Endothelial cell of umbilical vein (primary cell): ENCODE results near the gene CTTNBP2. TPM values are rescaled to one million over a fixed set of nuclear protein-coding genes. Genes with fewer than 3 reads are reported as not detected.

ENCODE experiments used
- BruUV-seq: library from RNA; stranded (reverse); fragments of 400-500 nt; replicated peaks from 2 replicates; lab custom pipeline; 2021; lab: Mats Ljungman, UMichigan
- CTCF ChIA-PET: fragments of 300-600, 350-600 bp; sonication (Branson Sonifier 250); formaldehyde crosslinking; loops from one replicate; lab custom pipeline; 2021; ENCODE audit warnings: antibody characterized with exemption, inconsistent platforms; lab: Charles Lee
- POLR2A ChIA-PET: fragments of 300-600, 350-600 bp; sonication (Branson Sonifier 250); formaldehyde crosslinking; loops from one replicate; lab custom pipeline; 2021; ENCODE audit warnings: antibody characterized with exemption, inconsistent platforms; lab: Charles Lee
- DNase-seq: peaks from one replicate; pipeline ENCODE4 v3.0.0-alpha.2; 2011; ENCODE audit warnings: low read depth, low spot score
- FAIRE-seq: peaks from 2 replicates; lab custom pipeline; 2011; peaks lifted over from hg19 to GRCh38; lab: Jason Lieb, UNC
- H2AFZ ChIP-seq: 2 replicates; pipeline ENCODE4 v1.6.0; 2012; ENCODE audit warnings: low read depth, low read length, control low read depth, inconsistent platforms
- H3K27ac ChIP-seq: 2 replicates; pipeline ENCODE4 v1.5.1; 2011; ENCODE audit warnings: low read depth, mild to moderate bottlenecking, control low read depth, low read length, moderate library complexity; ENCODE audit not compliant: insufficient read depth
- H3K27me3 ChIP-seq, 2 experiments: 2 replicates each; pipeline versions ENCODE4 v1.6.0 to v1.6.1; 2011; ENCODE audit warnings: low read length in 2 of 2, mixed read lengths in 1 of 2; ENCODE audit not compliant: control insufficient read depth in 2 of 2, insufficient read depth in 2 of 2
- H3K36me3 ChIP-seq, 2 experiments: 2 replicates in 1 of 2; 3 replicates in 1 of 2; pipeline ENCODE4 v1.5.1; 2011; ENCODE audit warnings: low read length in 2 of 2, mild to moderate bottlenecking in 1 of 2, moderate library complexity in 1 of 2; ENCODE audit not compliant: control insufficient read depth in 2 of 2, insufficient read depth in 2 of 2; ENCODE audit errors: extremely low read depth in 1 of 2
- H3K4me1 ChIP-seq: 3 replicates; pipeline ENCODE4 v1.5.1; 2011; ENCODE audit warnings: mild to moderate bottlenecking, low read length; ENCODE audit not compliant: control insufficient read depth, insufficient read depth; ENCODE audit errors: extremely low read depth
- H3K4me2 ChIP-seq: 2 replicates; pipeline ENCODE4 v1.6.1; 2011; ENCODE audit warnings: low read length, control low read depth, mixed read lengths; ENCODE audit not compliant: insufficient read depth
- H3K4me3 ChIP-seq, 3 experiments: fragments of 200-600 bp in 1 of 3; sonication (generic), shearing (Covaris generic) in 1 of 3; replicated peaks in 1 of 3; 2 replicates each; pipeline ENCODE4 v1.5.1; 2011 to 2016; ENCODE audit warnings: control low read depth in 3 of 3, low read length in 3 of 3, mild to moderate bottlenecking in 2 of 3, inconsistent platforms in 1 of 3, low read depth in 1 of 3, moderate library complexity in 1 of 3; ENCODE audit not compliant: insufficient read depth in 1 of 3
- H3K79me2 ChIP-seq: 2 replicates; pipeline ENCODE4 v1.6.0; 2012; ENCODE audit warnings: low read length, inconsistent platforms; ENCODE audit not compliant: control insufficient read depth, insufficient read depth
- H3K9ac ChIP-seq: replicated peaks from 2 replicates; pipeline ENCODE3; 2011; ENCODE audit warnings: low read length, control low read depth; ENCODE audit not compliant: insufficient read depth; ENCODE audit errors: extremely low read depth
- H3K9me1 ChIP-seq: replicated peaks from 3 replicates; pipeline ENCODE4 v1.6.0; 2011; ENCODE audit warnings: mild to moderate bottlenecking, low read length; ENCODE audit not compliant: control insufficient read depth, insufficient read depth; ENCODE audit errors: extremely low read depth
- H3K9me3 ChIP-seq: replicated peaks from 2 replicates; pipeline ENCODE4 v1.5.1; 2012; ENCODE audit warnings: low read length, inconsistent platforms; ENCODE audit not compliant: control insufficient read depth, insufficient read depth
- H4K20me1 ChIP-seq: replicated peaks from 2 replicates; pipeline ENCODE3; 2011; ENCODE audit warnings: mild to moderate bottlenecking, low read length; ENCODE audit not compliant: control insufficient read depth, insufficient read depth; ENCODE audit errors: extremely low read depth
- CTCF ChIP-seq, 2 donors: IDR thresholded peaks; 1 replicate in 1 of 2; 2 replicates in 1 of 2; pipeline ENCODE4 v1.5.1; 2011; ENCODE audit warnings: low read length in 2 of 2, mild to moderate bottlenecking in 2 of 2, moderate library complexity in 2 of 2, control low read depth in 1 of 2, inconsistent platforms in 1 of 2, low read depth in 1 of 2; ENCODE audit not compliant: insufficient read depth in 1 of 2; ENCODE audit errors: extremely low read depth in 1 of 2
- EZH2 ChIP-seq: IDR thresholded peaks from 2 replicates; pipeline ENCODE4 v1.6.1; 2012; ENCODE audit warnings: borderline replicate concordance, low read depth, mild to moderate bottlenecking, moderate library complexity, low read length, inconsistent platforms; ENCODE audit not compliant: severe bottlenecking
- FOS ChIP-seq: IDR thresholded peaks from 2 replicates; pipeline ENCODE4 v1.6.1; 2011; ENCODE audit warnings: mild to moderate bottlenecking, low read length, moderate library complexity, borderline replicate concordance; ENCODE audit not compliant: insufficient read depth
- GATA2 ChIP-seq: IDR thresholded peaks from 2 replicates; pipeline ENCODE4 v1.7.0; 2011; ENCODE audit warnings: low read depth, mild to moderate bottlenecking, moderate library complexity, mixed read lengths, low read length; ENCODE audit not compliant: insufficient read length, insufficient read depth
- JUN ChIP-seq: IDR thresholded peaks from 2 replicates; pipeline ENCODE4 v1.6.1; 2011; ENCODE audit warnings: borderline replicate concordance, low read depth; ENCODE audit not compliant: insufficient read length, insufficient read depth
- MAX ChIP-seq: IDR thresholded peaks from 2 replicates; pipeline ENCODE4 v1.6.1; 2011; ENCODE audit not compliant: insufficient read depth, insufficient read length
- MYC ChIP-seq: IDR thresholded peaks from one replicate; pipeline ENCODE4 v1.6.1; 2011; ENCODE audit warnings: mild to moderate bottlenecking, low read depth, low read length
- POLR2A ChIP-seq: IDR thresholded peaks from 2 replicates; pipeline ENCODE4 v1.6.1; 2012; ENCODE audit warnings: low read depth, mild to moderate bottlenecking, control low read depth, low read length
- POLR2AphosphoS5 ChIP-seq: IDR thresholded peaks from 2 replicates; pipeline ENCODE4 v1.6.1; 2012; ENCODE audit warnings: low read depth, mild to moderate bottlenecking, control low read depth, low read length, moderate library complexity; ENCODE audit not compliant: insufficient read depth
- dilution Hi-C: fragments of 300-500 bp; cut with MboI; formaldehyde crosslinking; loops from one replicate; pipeline ENCODE4 v1.15.0; 2019; ENCODE audit warnings: low sequenced_read_pairs; ENCODE audit not compliant: extremely low pct_ligation_motif_present
- intact Hi-C: fragments of 100-400 bp; cut with micrococcal nuclease; formaldehyde crosslinking; loops from one replicate; pipeline ENCODE4 v1.10.0; 2022
- polyA plus RNA-seq, 4 experiments: library from polyadenylated mRNA; depleted of rRNA in 3 of 4; stranded (reverse) in 3 of 4; unstranded in 1 of 4; fragments of >200 nt; gene quantifications; 2 replicates each; pipeline versions ENCODE4 v1.2.1 to v1.2.3, GENCODE V29; 2011 to 2012; ENCODE audit warnings: missing spikeins in 1 of 4
- total RNA-seq: library from RNA; stranded (reverse); gene quantifications from 2 replicates; pipeline ENCODE4 v1.2.3, GENCODE V29; 2021

The CTTNBP2 gene
- total and polyA plus RNA-seq, 2 donors (not counting 3 experiments of a cell fraction or from before 2014, with no cell fraction given): 0.08 to 0.35 TPM

- intact Hi-C loops: loop anchor here (5.0 to 10.0 kb wide), 3 partner anchors 46 to 783 kb away; no protein-coding TSS in a partner anchor
- H2AFZ ChIP-seq: no peak overlapping the region
These were observed 155.0 kb downstream of the CTTNBP2 start for GRCh38 chr7:117718116-117718835.

More at GRCh38 chr7:117718116-117718835, 155.0 kb downstream of the CTTNBP2 start:
- TF ChIP-seq GATA2 (no peak), MYC (no peak), POLR2AphosphoS5 (no peak), POLR2A (no peak), JUN (no peak), CTCF (IDR thresholded peaks at IDR 0.05; ENCODE audit: extremely low read depth in 1 of 2, insufficient read depth in 1 of 2, low read depth in 1 of 2, low read length in 2 of 2) (no peak), FOS (no peak), EZH2 (no peak), MAX (no peak)
- no peaks in the 10 kb centered on the region for H3K79me2 ChIP-seq
- DNase-seq (no peak), FAIRE-seq (no peak)
- H3K9me1 ChIP-seq: no peaks in the 10 kb centered on the region
- no peaks in the 10 kb centered on the region for H3K36me3 ChIP-seq
- no peak overlapping the region for H3K4me2 ChIP-seq
- H4K20me1 ChIP-seq: no peaks in the 10 kb centered on the region
- no peaks in the 10 kb centered on the region for H3K9me3 ChIP-seq
- no peak overlapping the region for H3K9ac ChIP-seq
- H3K27ac ChIP-seq: no peak overlapping the region
- BruUV-seq: no TSS peak
- H3K27me3 ChIP-seq: peaks cover 0 to 2% of the 10 kb centered on the region in 2 experiments
- H3K4me1 ChIP-seq: no peaks in the 10 kb centered on the region
- ChIA-PET CTCF (interaction anchor here (1.2 to 4.0 kb wide), 4 partner anchors 10 to 317 kb away, joined by 3 to 52 read pairs (median 20); no protein-coding TSS in a partner anchor), POLR2A (no interaction called here)
- no peak overlapping the region for H3K4me3 ChIP-seq
- dilution Hi-C loops: no loop called here
